ENCODE results near the gene IL25.

IL25 gene

GRCh38 chr14:23407516-23408306, 35.1 kb downstream of the IL25 start, which contains the start of gene MYH6:
Gene MYH6, minus strand, starts transcription at chr14:23408273. Its CDS starts 1,050 bp downstream, at chr14:23407223.
- in situ Hi-C loops (cut with HindIII; ENCODE audit: low sequenced_read_pairs) = no loop called here
- TF ChIP-seq, protein P1, sequence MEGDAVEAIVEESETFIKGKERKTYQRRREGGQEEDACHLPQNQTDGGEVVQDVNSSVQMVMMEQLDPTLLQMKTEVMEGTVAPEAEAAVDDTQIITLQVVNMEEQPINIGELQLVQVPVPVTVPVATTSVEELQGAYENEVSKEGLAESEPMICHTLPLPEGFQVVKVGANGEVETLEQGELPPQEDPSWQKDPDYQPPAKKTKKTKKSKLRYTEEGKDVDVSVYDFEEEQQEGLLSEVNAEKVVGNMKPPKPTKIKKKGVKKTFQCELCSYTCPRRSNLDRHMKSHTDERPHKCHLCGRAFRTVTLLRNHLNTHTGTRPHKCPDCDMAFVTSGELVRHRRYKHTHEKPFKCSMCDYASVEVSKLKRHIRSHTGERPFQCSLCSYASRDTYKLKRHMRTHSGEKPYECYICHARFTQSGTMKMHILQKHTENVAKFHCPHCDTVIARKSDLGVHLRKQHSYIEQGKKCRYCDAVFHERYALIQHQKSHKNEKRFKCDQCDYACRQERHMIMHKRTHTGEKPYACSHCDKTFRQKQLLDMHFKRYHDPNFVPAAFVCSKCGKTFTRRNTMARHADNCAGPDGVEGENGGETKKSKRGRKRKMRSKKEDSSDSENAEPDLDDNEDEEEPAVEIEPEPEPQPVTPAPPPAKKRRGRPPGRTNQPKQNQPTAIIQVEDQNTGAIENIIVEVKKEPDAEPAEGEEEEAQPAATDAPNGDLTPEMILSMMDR (IDR thresholded peaks at IDR 0.05; ENCODE audit: low read depth, low read length, missing control alignments) = no peak
- no peak within 1 kb of the TSS for H3K4me3 ChIP-seq (ENCODE audit: low read depth, low read length)
- no peak for DNase-seq (ENCODE audit: low read depth)

- in situ Hi-C loops (cut with HindIII; ENCODE audit: low sequenced_read_pairs) = no loop called here
- DNase-seq (ENCODE audit: low read depth) = no peak
- TF ChIP-seq, protein P1 (IDR thresholded peaks at IDR 0.05; ENCODE audit: low read depth, low read length, missing control alignments) = no peak
- no peak overlapping the region for H3K4me3 ChIP-seq (ENCODE audit: low read depth, low read length)
Measured at GRCh38 chr14:23408307-23408630, 35.7 kb downstream of the IL25 start.

- no peak overlapping the region for H3K4me3 ChIP-seq (ENCODE audit: low read depth, low read length)
- in situ Hi-C loops (cut with HindIII; ENCODE audit: low sequenced_read_pairs) = no loop called here
- TF ChIP-seq, protein P1 (IDR thresholded peaks at IDR 0.05; ENCODE audit: low read depth, low read length, missing control alignments) = no peak
- no peak for DNase-seq (ENCODE audit: low read depth)
Measured at GRCh38 chr14:23409475-23409874, 36.9 kb downstream of the IL25 start.

DNA sequence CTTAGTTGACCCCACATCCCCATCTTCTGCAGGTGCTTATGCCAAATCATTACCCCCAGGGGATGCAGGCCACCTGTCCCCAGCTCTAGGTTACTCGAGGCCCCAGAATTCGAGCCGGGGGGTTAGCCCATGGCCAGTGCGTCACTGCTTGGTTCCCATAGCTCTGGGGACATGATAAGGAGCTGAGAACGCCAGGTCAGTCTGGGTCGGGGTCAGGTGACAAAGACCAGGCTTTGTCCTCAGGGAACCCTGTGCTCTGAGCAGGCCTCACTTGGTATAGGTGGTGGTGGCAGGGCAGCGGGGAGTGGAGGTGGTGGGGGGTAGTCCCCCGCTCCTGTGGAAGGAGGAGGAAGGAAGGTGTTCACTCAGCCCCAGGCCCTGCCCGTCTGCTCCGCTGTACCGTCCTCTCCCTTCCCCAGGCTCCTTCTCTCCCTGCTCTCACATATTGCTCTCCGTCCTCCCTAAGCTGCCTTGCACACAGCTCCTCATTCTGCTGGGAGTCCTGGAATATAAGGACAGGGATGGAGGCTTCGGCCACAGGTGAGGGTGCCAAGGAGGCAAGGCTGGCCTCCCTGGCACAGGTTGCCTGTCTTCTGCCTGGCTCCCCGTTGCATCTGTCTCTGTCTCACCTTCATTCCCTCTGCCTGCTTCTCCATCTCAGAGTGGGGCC, 37.5 kb downstream of the IL25 start:
- no peak for DNase-seq (ENCODE audit: low read depth)
- TF ChIP-seq, protein P1 (IDR thresholded peaks at IDR 0.05; ENCODE audit: low read depth, low read length, missing control alignments) = no peak
- in situ Hi-C loops (cut with HindIII; ENCODE audit: low sequenced_read_pairs) = no loop called here
- H3K4me3 ChIP-seq (ENCODE audit: low read depth, low read length) = no peak overlapping the region

DNA sequence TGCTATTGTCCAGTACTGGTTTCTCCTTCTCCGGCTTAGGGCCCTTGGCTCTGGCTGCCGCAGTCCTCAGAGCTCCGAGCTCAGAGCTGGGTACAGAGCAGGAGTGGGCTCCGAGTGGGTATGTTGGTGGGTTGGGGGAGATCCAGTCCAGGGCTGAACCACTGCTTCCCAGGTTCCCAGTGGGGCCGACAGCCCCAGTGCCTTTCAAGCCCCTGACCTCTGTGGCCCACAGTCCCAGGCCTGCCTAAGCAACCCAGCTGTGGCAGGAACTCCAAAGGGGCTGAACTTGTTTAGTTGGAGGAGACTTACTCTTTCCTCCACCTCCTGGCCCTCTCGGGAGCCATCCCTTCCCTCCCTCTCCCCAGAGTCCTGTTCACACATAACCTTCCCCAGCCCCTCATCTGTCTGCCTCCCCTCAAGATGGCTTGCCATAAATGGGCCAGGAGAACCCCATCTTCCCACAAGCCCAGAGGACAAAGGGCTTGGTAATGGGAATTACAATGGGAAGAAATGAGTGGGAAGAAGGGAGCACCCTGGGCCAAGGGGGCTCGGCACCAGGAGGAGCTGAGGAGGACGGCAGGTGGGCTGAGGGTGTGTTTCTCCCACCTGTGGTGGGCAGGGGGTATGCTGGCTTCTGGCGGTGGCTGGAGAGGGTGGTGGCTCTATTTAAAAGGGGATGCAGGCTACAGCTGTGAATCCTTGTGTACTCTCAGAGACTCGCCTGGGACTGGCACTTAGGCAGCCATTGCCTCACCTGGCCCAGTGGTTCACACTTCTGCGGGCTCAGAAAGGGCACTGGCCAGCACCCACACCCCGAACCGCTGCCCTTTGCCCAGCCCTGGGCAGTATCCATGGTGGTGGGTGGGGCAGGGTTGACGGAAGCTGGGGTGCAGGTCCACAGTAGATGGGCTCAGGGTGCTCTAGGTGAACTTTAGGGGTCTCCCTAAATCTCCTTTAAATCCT, 39.2 kb downstream of the IL25 start:
- H3K4me3 ChIP-seq (ENCODE audit: low read depth, low read length) = no peak overlapping the region
- TF ChIP-seq, protein P1 (IDR thresholded peaks at IDR 0.05; ENCODE audit: low read depth, low read length, missing control alignments) = no peak
- in situ Hi-C loops (cut with HindIII; ENCODE audit: low sequenced_read_pairs) = no loop called here
- DNase-seq (ENCODE audit: low read depth) = no peak

DNA sequence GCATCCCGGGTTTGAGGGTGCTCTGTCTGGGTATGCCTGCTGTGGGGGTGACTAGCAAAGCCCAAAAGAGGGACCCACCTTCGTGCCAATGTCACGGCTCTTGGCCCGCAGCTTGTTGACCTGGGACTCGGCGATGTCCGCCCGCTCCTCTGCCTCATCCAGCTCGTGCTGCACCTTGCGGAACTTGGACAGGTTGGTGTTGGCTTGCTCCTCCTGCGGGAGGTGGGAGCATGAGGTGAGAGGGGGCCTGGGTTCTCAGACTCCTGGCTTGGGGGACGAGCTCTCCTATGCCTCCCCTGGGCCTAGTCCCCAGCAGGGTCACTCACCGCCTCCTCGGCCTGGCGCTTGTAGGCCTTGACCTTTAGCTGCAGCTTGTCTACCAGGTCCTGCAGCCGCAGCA, 41.1 kb downstream of the IL25 start:
- TF ChIP-seq, protein P1 (IDR thresholded peaks at IDR 0.05; ENCODE audit: low read depth, low read length, missing control alignments) = no peak
- DNase-seq (ENCODE audit: low read depth) = no peak
- in situ Hi-C loops (cut with HindIII; ENCODE audit: low sequenced_read_pairs) = no loop called here
- H3K4me3 ChIP-seq (ENCODE audit: low read depth, low read length) = no peak overlapping the region
